ENCODE results near the gene ZNF595. TPM values are rescaled to one million over a fixed set of nuclear protein-coding genes. Genes with fewer than 3 reads are reported as not detected.
"Not testable (repeated sequence)": the region's sequence is repeated elsewhere in the genome, so short reads cannot be mapped to it uniquely, and the experiment has no call there.

Gene ZNF595
- total RNA-seq, 1 experiment from 2014 or later: 12.5 TPM

DNA sequence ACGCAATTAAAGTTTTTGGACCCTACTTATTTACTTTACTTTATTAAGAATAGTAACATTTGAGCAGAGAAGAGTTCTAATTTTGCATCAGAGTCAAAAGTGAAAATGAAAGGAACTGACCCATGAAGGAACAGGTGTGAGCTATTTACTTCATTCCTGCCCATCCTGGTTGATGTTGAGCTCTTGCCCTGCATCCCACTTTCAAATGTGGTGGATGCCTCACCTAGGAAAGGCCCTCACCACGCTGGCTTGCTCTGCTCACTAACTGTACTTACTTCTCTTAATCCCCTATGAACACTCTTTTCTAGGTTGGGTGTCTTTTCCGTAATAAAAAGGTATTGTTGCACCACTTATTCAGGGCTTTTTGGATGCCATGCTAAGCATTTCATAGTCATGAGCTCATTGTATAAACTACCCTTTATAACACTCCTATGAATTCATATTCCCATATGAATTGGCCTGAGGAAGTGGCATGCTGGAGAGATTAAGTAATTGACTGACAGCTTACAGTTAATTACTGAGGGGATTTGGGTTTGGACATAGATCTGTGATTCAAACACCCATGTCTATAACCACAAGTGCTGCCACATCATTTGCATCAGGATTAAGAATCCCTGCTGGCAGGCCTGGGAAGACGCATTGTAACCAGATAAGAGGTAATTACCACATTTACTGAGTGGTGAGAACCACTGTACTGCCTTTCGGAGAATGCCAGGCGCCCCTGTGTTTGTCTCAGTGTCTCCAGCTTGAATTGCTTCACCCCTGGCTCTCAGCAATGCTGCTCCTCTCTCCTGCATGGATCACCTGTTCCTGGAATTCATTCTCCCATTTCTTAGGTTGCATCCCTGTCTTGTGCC is 16.3 kb upstream of the ZNF595 start:
- not testable (repeated sequence) for H4K5ac ChIP-seq (ENCODE audit: insufficient read length, low read depth, low read length); H3K79me1 ChIP-seq (ENCODE audit: insufficient read depth, low read depth, low read length, poor library complexity, severe bottlenecking); H3K4ac ChIP-seq (ENCODE audit: low read depth, low read length); H3K4me3 Mint-ChIP-seq; H3K23me2 ChIP-seq (ENCODE audit: insufficient read length, low read depth, low read length, poor library complexity, severe bottlenecking); H3K27ac ChIP-seq (ENCODE audit: insufficient read length, low read depth, low read length); H3K18ac ChIP-seq (ENCODE audit: insufficient read length, low read depth, low read length); H2AFZ ChIP-seq (ENCODE audit: low read length); H3K79me2 ChIP-seq (ENCODE audit: insufficient read depth, low read length); H3T11ph ChIP-seq (ENCODE audit: low read length); H2BK20ac ChIP-seq (ENCODE audit: low read depth, low read length, poor library complexity, severe bottlenecking); DNase-seq; H3K56ac ChIP-seq (ENCODE audit: insufficient read length, low read depth, low read length); H2AK5ac ChIP-seq (ENCODE audit: insufficient read length, low read length); H4K91ac ChIP-seq (ENCODE audit: insufficient read length, low read depth, low read length); H3K4me1 ChIP-seq (ENCODE audit: insufficient read depth, low read length); H3K27me3 ChIP-seq (ENCODE audit: insufficient read depth, low read length); H3K9ac ChIP-seq (ENCODE audit: extremely low read depth, insufficient read length, low read length); H3K14ac ChIP-seq (ENCODE audit: insufficient read depth, low read length); H2BK12ac ChIP-seq (ENCODE audit: insufficient read length, low read depth, low read length); H3K9me3 ChIP-seq (ENCODE audit: control insufficient read depth, low read depth, low read length); H4K8ac ChIP-seq (replicated peaks; ENCODE audit: insufficient read length, low read depth, low read length); H2BK120ac ChIP-seq (ENCODE audit: low read depth, low read length, poor library complexity, severe bottlenecking); H3K27ac Mint-ChIP-seq; H2BK15ac ChIP-seq (ENCODE audit: low read depth, low read length); H3K4me2 ChIP-seq (ENCODE audit: insufficient read depth, insufficient read length, low read length); H3K27me3 Mint-ChIP-seq (ENCODE audit: low read depth); H3K23ac ChIP-seq (ENCODE audit: insufficient read length, low read depth, low read length); H3K4me1 Mint-ChIP-seq; H3K36me3 Mint-ChIP-seq (ENCODE audit: insufficient read depth in 1 of 3, low read depth in 3 of 3); H2BK5ac ChIP-seq (ENCODE audit: insufficient read length, low read length); H4K20me1 ChIP-seq (ENCODE audit: control insufficient read depth, insufficient read depth, insufficient read length)
- H3K9me3 Mint-ChIP-seq: peaks cover 19 to 21% of the 10 kb centered on the region in 2 experiments
- WGBS (ENCODE audit: extremely low coverage, insufficient read length, low lambda C conversion rate): no CpG with 5 or more reads among the region's 6 CpGs

DNA sequence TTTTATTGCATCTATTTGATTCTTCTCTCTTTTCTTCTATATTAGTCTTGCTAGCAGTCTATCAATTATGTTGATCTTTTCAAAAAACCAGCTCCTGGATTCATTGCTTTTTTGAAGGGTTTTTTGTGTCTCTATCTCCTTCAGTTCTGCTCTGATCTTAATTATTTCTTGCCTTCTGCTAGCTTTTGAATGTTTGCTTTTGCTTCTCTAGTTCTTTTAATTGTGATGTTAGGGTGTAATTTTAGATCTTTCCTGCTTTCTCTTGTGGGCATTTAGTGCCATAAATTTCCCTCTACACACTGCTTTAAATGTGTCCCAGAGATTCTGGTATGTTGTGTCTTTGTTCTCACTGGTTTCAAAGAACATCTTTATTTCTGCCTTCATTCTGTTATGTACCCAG is 14.9 kb upstream of the ZNF595 start:
- H2BK5ac ChIP-seq (ENCODE audit: insufficient read length, low read length); H3K9me3 ChIP-seq (ENCODE audit: control insufficient read depth, low read depth, low read length); H3T11ph ChIP-seq (ENCODE audit: low read length); H3K18ac ChIP-seq (ENCODE audit: insufficient read length, low read depth, low read length); H3K4me2 ChIP-seq (ENCODE audit: insufficient read depth, insufficient read length, low read length); H4K20me1 ChIP-seq (ENCODE audit: control insufficient read depth, insufficient read depth, insufficient read length); H3K56ac ChIP-seq (ENCODE audit: insufficient read length, low read depth, low read length); H2BK12ac ChIP-seq (ENCODE audit: insufficient read length, low read depth, low read length); H3K23me2 ChIP-seq (ENCODE audit: insufficient read length, low read depth, low read length, poor library complexity, severe bottlenecking); H3K79me2 ChIP-seq (ENCODE audit: insufficient read depth, low read length); H2AK5ac ChIP-seq (ENCODE audit: insufficient read length, low read length); H3K27me3 ChIP-seq (ENCODE audit: insufficient read depth, low read length); H3K14ac ChIP-seq (ENCODE audit: insufficient read depth, low read length); H4K5ac ChIP-seq (ENCODE audit: insufficient read length, low read depth, low read length); H4K91ac ChIP-seq (ENCODE audit: insufficient read length, low read depth, low read length); H3K79me1 ChIP-seq (ENCODE audit: insufficient read depth, low read depth, low read length, poor library complexity, severe bottlenecking); H2BK15ac ChIP-seq (ENCODE audit: low read depth, low read length); H3K23ac ChIP-seq (ENCODE audit: insufficient read length, low read depth, low read length); H2BK120ac ChIP-seq (ENCODE audit: low read depth, low read length, poor library complexity, severe bottlenecking); H3K27ac Mint-ChIP-seq; H3K4ac ChIP-seq (ENCODE audit: low read depth, low read length); H3K4me3 Mint-ChIP-seq; H2BK20ac ChIP-seq (ENCODE audit: low read depth, low read length, poor library complexity, severe bottlenecking); H3K9ac ChIP-seq (ENCODE audit: extremely low read depth, insufficient read length, low read length); H2AFZ ChIP-seq (ENCODE audit: low read length); H3K27me3 Mint-ChIP-seq (ENCODE audit: low read depth); DNase-seq; H3K27ac ChIP-seq (ENCODE audit: insufficient read length, low read depth, low read length); H3K4me1 ChIP-seq (ENCODE audit: insufficient read depth, low read length); H3K4me1 Mint-ChIP-seq; H4K8ac ChIP-seq (replicated peaks; ENCODE audit: insufficient read length, low read depth, low read length); H3K36me3 Mint-ChIP-seq (ENCODE audit: insufficient read depth in 1 of 3, low read depth in 3 of 3): not testable (repeated sequence)
- H3K9me3 Mint-ChIP-seq: peaks cover 19 to 22% of the 10 kb centered on the region in 2 experiments

Measured in H9 (cell line).